ENCODE results near the gene WEE1. TPM values are rescaled to one million over a fixed set of nuclear protein-coding genes. Genes with fewer than 3 reads are reported as not detected.

The WEE1 gene
- total and polyA plus RNA-seq, 10 of the 15 experiments (the other 5 are each of a cell fraction or from before 2014, with no cell fraction given): 13.8 to 69.5 (median 45.4) TPM

- TF ChIP-seq BCLAF1 (IDR thresholded peaks at IDR 0.05) (no peak), USF2 (IDR thresholded peaks at IDR 0.05; ENCODE audit: borderline replicate concordance, low read depth, low read length) (no peak), FOXM1 (IDR thresholded peaks at IDR 0.05; ENCODE audit: low read depth, low read length) (no peak), PBX3 (IDR thresholded peaks at IDR 0.05; ENCODE audit: insufficient replicate concordance, low read depth, low read length) (no peak), BACH1 (IDR thresholded peaks at IDR 0.05; ENCODE audit: borderline replicate concordance) (peak; percentile 81), MTA2 (IDR thresholded peaks at IDR 0.05; ENCODE audit: low read depth) (no peak), NFYB (IDR thresholded peaks at IDR 0.05; ENCODE audit: insufficient read depth, low read depth, low read length) (no peak), PML (IDR thresholded peaks at IDR 0.05; ENCODE audit: low read length) (no peak), MEF2A (IDR thresholded peaks at IDR 0.05; ENCODE audit: insufficient read depth, low read depth, low read length) (no peak), SREBF1 (IDR thresholded peaks at IDR 0.05; ENCODE audit: low read length) (no peak), HDGF (IDR thresholded peaks at IDR 0.05) (no peak), SPI1 (IDR thresholded peaks at IDR 0.05; ENCODE audit: borderline replicate concordance, insufficient read depth, low read depth, low read length) (no peak)
Measured at GRCh38 chr11:9573775-9574621, 528 bp downstream of the WEE1 start (continued).

Measured in GM12878 (cell line).